ENCODE measurements around the gene MASP1. TPM values are rescaled to one million over a fixed set of nuclear protein-coding genes. Genes with fewer than 3 reads are reported as not detected.

MASP1 gene
- total RNA-seq, 2 experiments from 2014 or later, result not detected

DNA sequence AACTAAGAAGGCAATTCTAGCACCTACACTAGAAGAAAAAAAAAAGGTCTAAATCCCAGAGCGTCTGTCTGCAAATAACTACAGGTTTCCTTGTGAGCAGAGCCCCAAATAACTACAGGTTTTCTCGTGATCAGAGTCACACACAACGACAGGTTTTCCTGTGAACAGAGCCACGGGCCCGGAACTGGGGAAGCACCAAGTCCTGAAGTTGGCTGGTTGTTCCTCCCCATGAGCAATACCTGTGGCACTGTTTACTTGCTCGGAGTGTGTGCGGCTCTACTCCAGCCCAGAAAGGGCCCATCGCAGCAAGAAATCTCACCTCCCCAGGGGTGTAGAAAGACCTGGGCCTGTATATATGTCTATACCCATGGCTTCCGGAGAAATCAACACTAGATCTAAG is 644 bp upstream of the MASP1 start:
- H3K4me3 ChIP-seq (ENCODE audit: low read depth, low read length, poor library complexity, severe bottlenecking), result no peak overlapping the region
- BruUV-seq (replicated peaks), result no TSS peak
- H3K9me2 ChIP-seq (ENCODE audit: insufficient read depth, low read length), result no peaks in the 10 kb centered on the region
- no peaks in the 10 kb centered on the region for H3K9me3 ChIP-seq (ENCODE audit: low read length)
- no peak for TF ChIP-seq EZH2phosphoT487 (IDR thresholded peaks at IDR 0.05; ENCODE audit: borderline replicate concordance, low read depth, low read length)
- TF ChIP-seq, protein P1, sequence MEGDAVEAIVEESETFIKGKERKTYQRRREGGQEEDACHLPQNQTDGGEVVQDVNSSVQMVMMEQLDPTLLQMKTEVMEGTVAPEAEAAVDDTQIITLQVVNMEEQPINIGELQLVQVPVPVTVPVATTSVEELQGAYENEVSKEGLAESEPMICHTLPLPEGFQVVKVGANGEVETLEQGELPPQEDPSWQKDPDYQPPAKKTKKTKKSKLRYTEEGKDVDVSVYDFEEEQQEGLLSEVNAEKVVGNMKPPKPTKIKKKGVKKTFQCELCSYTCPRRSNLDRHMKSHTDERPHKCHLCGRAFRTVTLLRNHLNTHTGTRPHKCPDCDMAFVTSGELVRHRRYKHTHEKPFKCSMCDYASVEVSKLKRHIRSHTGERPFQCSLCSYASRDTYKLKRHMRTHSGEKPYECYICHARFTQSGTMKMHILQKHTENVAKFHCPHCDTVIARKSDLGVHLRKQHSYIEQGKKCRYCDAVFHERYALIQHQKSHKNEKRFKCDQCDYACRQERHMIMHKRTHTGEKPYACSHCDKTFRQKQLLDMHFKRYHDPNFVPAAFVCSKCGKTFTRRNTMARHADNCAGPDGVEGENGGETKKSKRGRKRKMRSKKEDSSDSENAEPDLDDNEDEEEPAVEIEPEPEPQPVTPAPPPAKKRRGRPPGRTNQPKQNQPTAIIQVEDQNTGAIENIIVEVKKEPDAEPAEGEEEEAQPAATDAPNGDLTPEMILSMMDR (conservative IDR thresholded peaks at IDR 0.05; ENCODE audit: low read length), result no peak
- no peak overlapping the region for H3K4me2 ChIP-seq (ENCODE audit: low read length)
- H3K36me3 ChIP-seq (ENCODE audit: insufficient read depth, low read length), result no peaks in the 10 kb centered on the region
- intact Hi-C loops (cut with micrococcal nuclease; ENCODE audit: unreplicated experiment), result no loop called here
- POLR2A ChIA-PET, result no interaction called here
- no peak overlapping the region for H3K27ac ChIP-seq (ENCODE audit: low read depth, low read length, poor library complexity, severe bottlenecking)
- no peak for DNase-seq (ENCODE audit: low spot score)
- no peak overlapping the region for H2AFZ ChIP-seq (ENCODE audit: low read length)
- H3K79me2 ChIP-seq (ENCODE audit: insufficient read depth, low read depth, low read length), result no peaks in the 10 kb centered on the region
- CTCF ChIA-PET (ENCODE audit: unreplicated experiment), result no interaction called here
- no peaks in the 10 kb centered on the region for H4K20me1 ChIP-seq (ENCODE audit: insufficient read depth, low read length)
- H3K4me1 ChIP-seq (ENCODE audit: insufficient read depth, low read length, poor library complexity, severe bottlenecking), result no peaks in the 10 kb centered on the region

DNA sequence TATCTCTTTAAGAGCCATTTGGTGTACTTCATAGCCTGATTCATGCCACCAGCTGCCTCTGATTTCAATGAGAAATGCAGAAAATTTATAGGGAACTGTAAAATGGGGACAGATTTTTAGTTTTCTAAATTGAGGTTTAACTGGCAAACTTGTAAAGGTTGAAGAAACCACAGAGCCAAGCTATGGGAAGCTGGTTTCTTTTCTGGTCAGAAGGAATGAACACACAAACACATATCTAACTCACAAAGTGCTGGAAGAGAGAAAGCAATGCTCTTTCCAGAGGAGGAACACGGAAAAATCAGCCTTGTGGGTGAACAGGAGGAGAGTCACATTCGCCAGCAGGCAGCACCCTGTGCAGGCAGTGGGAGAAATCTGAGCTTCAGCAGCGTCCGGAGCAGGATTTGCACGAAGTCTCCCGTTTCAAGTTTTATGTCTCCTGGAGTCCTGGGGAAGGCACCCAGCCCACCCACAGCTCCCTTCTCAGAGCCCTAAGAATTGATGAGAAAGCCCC is 481 bp downstream of the MASP1 start:
- Histone ChIP-seq H3K4me1 (ENCODE audit: insufficient read depth, low read length, poor library complexity, severe bottlenecking) (no peaks in the 10 kb centered on the region), H2AFZ (ENCODE audit: low read length) (no peak overlapping the region), H3K9me3 (ENCODE audit: low read length) (no peaks in the 10 kb centered on the region), H3K9me2 (ENCODE audit: insufficient read depth, low read length) (no peaks in the 10 kb centered on the region), H3K36me3 (ENCODE audit: insufficient read depth, low read length) (no peaks in the 10 kb centered on the region), H4K20me1 (ENCODE audit: insufficient read depth, low read length) (no peaks in the 10 kb centered on the region), H3K27ac (ENCODE audit: low read depth, low read length, poor library complexity, severe bottlenecking) (no peak overlapping the region), H3K4me2 (ENCODE audit: low read length) (no peak overlapping the region), H3K4me3 (ENCODE audit: low read depth, low read length, poor library complexity, severe bottlenecking) (no peak overlapping the region), H3K79me2 (ENCODE audit: insufficient read depth, low read depth, low read length) (no peaks in the 10 kb centered on the region)
- TF ChIP-seq, protein P1 (conservative IDR thresholded peaks at IDR 0.05; ENCODE audit: low read length), result no peak
- no peak for TF ChIP-seq EZH2phosphoT487 (IDR thresholded peaks at IDR 0.05; ENCODE audit: borderline replicate concordance, low read depth, low read length)
- CTCF ChIA-PET (ENCODE audit: unreplicated experiment), result no interaction called here
- POLR2A ChIA-PET, result no interaction called here
- no TSS peak for BruUV-seq (replicated peaks)
- intact Hi-C loops (cut with micrococcal nuclease; ENCODE audit: unreplicated experiment), result no loop called here
- DNase-seq (ENCODE audit: low spot score), result no peak

- Histone ChIP-seq H3K36me3 (ENCODE audit: insufficient read depth, low read length) (no peaks in the 10 kb centered on the region), H3K9me2 (ENCODE audit: insufficient read depth, low read length) (no peaks in the 10 kb centered on the region), H4K20me1 (ENCODE audit: insufficient read depth, low read length) (no peaks in the 10 kb centered on the region), H3K79me2 (ENCODE audit: insufficient read depth, low read depth, low read length) (no peaks in the 10 kb centered on the region), H3K4me3 (ENCODE audit: low read depth, low read length, poor library complexity, severe bottlenecking) (no peak overlapping the region), H3K9me3 (ENCODE audit: low read length) (no peaks in the 10 kb centered on the region), H3K27ac (ENCODE audit: low read depth, low read length, poor library complexity, severe bottlenecking) (no peak overlapping the region), H2AFZ (ENCODE audit: low read length) (no peak overlapping the region), H3K4me2 (ENCODE audit: low read length) (no peak overlapping the region), H3K4me1 (ENCODE audit: insufficient read depth, low read length, poor library complexity, severe bottlenecking) (no peaks in the 10 kb centered on the region)
- TF ChIP-seq, protein P1 (conservative IDR thresholded peaks at IDR 0.05; ENCODE audit: low read length), result no peak
- TF ChIP-seq EZH2phosphoT487 (IDR thresholded peaks at IDR 0.05; ENCODE audit: borderline replicate concordance, low read depth, low read length), result no peak
- intact Hi-C loops (cut with micrococcal nuclease; ENCODE audit: unreplicated experiment), result no loop called here
- CTCF ChIA-PET (ENCODE audit: unreplicated experiment), result no interaction called here
- POLR2A ChIA-PET, result no interaction called here
- no TSS peak for BruUV-seq (replicated peaks)
- no peak for DNase-seq (ENCODE audit: low spot score)
Observed at GRCh38 chr3:187290503-187290902, 1.0 kb downstream of the MASP1 start.

Data from OCI-LY7 (cell line).